ENCODE measurements around the gene HEPACAM.

Gene HEPACAM

DNA sequence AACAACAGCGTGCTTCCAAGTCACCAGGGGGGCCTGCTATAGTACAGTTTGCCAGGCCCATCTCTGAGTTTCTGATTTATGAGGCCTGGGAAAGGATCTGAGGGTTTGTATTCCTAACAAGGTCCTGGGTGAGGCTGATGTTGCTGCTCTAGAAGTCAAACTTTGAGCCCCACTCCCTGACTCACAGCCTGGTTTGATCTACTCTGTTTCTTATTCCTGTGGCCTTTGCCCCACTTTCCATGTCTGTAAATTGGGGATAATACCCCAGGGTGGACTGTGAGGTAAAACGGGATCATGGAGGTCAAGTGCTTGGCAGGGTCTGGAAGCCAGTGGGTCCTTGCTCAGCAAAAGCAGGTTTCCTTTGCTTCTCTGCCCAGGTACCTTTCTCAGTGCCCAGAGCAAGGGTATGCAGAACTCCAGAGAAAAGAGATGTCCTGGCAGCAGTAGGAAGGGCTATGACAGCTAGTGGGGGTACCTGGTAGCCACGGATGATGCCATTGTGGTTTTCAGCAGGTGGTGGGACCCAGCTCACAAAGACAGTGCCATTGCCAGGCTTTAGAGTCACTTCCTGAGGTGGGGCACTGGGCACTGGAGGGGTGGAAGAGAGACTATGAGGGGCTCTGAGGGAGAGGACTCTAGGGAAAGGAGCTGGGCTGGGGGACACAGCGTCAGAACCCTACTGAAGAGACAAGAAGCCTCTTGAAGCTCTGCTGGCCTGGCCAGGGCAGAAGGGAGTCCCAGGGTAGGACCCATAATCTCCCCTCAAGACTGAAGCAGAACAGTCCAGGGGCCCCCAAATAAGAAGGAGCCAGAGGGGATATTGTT, 41.0 kb downstream of the HEPACAM start:
- H3K27ac Mint-ChIP-seq (ENCODE audit: low read depth) = no peak overlapping the region
- no peak for ATAC-seq (replicated peaks; ENCODE audit: extremely low read depth, poor library complexity, severe bottlenecking)
- H3K9me3 Mint-ChIP-seq = no peaks in the 10 kb centered on the region
- no peak overlapping the region for H3K4me3 Mint-ChIP-seq
- DNase-seq (ENCODE audit: low spot score in 2 of 2) = peak in 1 of 2 donors; percentile 1
- peaks cover 21% of the 10 kb centered on the region for H3K27me3 Mint-ChIP-seq
- no peaks in the 10 kb centered on the region for H3K36me3 Mint-ChIP-seq (ENCODE audit: insufficient read depth)
- H3K4me1 Mint-ChIP-seq = no peaks in the 10 kb centered on the region

DNA sequence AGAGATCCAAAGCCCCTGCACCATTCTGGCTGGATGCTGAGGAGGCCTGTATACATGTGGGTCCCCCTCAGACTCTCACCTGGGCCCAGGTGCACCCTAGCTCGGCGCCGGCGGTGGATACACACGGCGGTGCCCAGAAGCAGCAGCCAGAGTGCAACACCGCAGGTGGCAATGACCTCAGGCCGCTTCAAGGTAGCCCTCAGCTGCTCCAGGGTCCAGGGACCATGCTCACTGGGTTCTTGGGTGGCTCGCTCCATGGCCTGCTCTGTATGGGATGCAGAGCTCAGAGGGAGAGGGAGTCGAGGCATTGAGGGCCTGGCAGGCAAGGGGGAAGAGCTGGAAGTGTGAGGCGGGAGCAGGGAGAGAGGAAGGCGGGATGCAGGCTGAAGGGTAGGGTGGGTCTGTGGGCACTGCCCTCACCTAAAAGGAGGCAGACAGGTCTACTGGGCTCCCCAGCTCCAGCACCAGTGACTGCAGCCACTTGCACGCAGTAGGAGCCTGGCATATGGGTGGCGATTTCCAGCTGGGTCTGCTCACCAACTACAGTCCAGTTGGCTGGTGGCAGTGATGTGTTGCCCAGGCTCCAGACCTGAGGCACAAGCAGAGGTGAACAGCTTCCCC, 42.0 kb downstream of the HEPACAM start:
- no peaks in the 10 kb centered on the region for H3K4me1 Mint-ChIP-seq
- ATAC-seq (replicated peaks; ENCODE audit: extremely low read depth, poor library complexity, severe bottlenecking) (no peak), DNase-seq (ENCODE audit: low spot score in 2 of 2) (peak in 1 of 2 donors; percentile 6)
- H3K27me3 Mint-ChIP-seq = peaks cover 21% of the 10 kb centered on the region
- no peaks in the 10 kb centered on the region for H3K36me3 Mint-ChIP-seq (ENCODE audit: insufficient read depth)
- no peak overlapping the region for H3K27ac Mint-ChIP-seq (ENCODE audit: low read depth)
- no peak overlapping the region for H3K4me3 Mint-ChIP-seq
- no peaks in the 10 kb centered on the region for H3K9me3 Mint-ChIP-seq

DNA sequence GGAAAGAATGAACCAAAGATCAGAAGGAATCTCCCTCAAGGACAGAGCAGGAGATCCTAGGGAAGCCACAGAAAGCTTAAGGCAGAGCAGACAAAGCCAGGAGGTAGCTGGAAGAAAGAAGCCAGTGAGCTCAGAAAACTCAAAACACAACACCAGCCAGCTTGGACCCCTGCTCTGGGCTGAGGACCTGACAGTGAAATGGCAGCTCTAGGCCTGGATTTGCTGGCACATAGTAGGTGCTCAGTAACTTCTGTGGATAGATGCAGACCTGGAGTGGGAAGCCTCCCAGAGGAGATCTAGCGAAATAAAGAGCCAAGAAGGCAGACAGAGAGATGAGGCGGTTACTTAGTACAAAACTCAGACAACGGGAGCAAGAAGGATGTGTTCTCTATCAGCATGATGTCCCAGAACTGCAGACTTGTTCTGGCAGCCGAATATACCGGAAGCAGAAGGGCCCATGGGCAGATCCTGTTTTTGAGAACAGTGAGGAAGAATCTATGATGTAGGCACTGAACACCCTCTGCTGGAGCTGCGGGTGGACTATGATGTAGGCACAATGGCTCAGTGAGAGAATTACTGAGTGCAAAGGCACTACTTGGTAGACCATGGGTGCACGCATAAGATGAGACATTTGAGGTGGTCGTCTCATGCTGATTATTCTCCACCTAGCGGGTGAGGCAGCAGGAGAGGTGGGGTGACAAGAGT, 42.9 kb downstream of the HEPACAM start:
- Mint-ChIP-seq H3K9me3 (no peaks in the 10 kb centered on the region), H3K4me1 (no peaks in the 10 kb centered on the region), H3K27me3 (peaks cover 22% of the 10 kb centered on the region), H3K4me3 (no peak overlapping the region), H3K36me3 (ENCODE audit: insufficient read depth) (no peaks in the 10 kb centered on the region), H3K27ac (ENCODE audit: low read depth) (no peak overlapping the region)
- peak in 1 of 2 donors; percentile 3 for DNase-seq (ENCODE audit: low spot score in 2 of 2)
- ATAC-seq (replicated peaks; ENCODE audit: extremely low read depth, poor library complexity, severe bottlenecking) = no peak

DNA sequence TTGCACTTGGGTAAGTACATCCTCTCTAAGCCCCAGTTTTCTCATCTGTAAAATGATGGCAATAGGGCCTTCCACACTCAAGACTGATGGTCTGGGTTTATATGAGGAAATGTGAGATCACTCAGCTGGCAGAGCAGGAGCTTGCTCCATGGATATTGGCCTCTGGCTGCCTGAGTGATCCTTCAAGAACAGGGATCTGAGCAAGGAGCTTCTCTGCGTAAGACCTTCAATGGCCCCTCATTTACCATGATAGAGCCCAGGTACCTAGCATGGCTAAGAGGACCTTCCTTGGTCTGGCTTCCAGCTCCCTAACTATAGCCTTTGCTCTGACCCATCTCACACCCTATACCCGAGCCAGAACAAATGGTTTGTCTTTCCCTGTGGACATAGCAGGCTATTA, 43.7 kb downstream of the HEPACAM start:
- no peaks in the 10 kb centered on the region for H3K36me3 Mint-ChIP-seq (ENCODE audit: insufficient read depth)
- ATAC-seq (replicated peaks; ENCODE audit: extremely low read depth, poor library complexity, severe bottlenecking) = no peak
- no peaks in the 10 kb centered on the region for H3K9me3 Mint-ChIP-seq
- no peaks in the 10 kb centered on the region for H3K4me1 Mint-ChIP-seq
- H3K27me3 Mint-ChIP-seq = peaks cover 26% of the 10 kb centered on the region
- no peak overlapping the region for H3K4me3 Mint-ChIP-seq
- no peak overlapping the region for H3K27ac Mint-ChIP-seq (ENCODE audit: low read depth)
- no peak for DNase-seq (ENCODE audit: low spot score in 2 of 2)

DNA sequence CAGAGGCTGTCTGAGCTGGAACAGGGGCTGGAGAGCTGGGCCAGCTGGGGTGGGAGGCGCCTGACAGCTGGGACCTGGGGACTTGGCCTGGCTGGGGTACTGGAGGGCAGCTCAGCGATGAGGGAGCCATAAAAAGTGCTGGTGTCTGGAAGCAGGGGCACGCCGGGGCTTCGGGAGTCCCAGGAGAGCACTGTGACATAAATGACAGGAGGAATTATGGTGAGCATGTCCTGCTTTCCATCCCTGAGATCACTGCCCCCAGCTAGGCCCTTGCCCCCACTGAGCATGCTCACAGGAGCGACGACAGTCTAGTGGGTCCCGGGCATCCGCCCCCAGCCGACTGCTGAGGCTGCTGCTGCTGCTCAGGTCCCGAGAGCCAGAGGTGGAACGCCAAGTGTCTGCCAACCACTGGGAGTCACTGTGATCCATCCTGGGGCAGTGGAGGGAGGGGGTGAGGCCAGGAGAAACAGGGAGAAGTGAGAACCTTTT, 44.4 kb downstream of the HEPACAM start:
- no peaks in the 10 kb centered on the region for H3K4me1 Mint-ChIP-seq
- ATAC-seq (replicated peaks; ENCODE audit: extremely low read depth, poor library complexity, severe bottlenecking) (no peak), DNase-seq (ENCODE audit: low spot score in 2 of 2) (no peak)
- peaks cover 33% of the 10 kb centered on the region for H3K27me3 Mint-ChIP-seq
- no peaks in the 10 kb centered on the region for H3K36me3 Mint-ChIP-seq (ENCODE audit: insufficient read depth)
- H3K9me3 Mint-ChIP-seq = no peaks in the 10 kb centered on the region
- H3K27ac Mint-ChIP-seq (ENCODE audit: low read depth) = no peak overlapping the region
- no peak overlapping the region for H3K4me3 Mint-ChIP-seq

DNA sequence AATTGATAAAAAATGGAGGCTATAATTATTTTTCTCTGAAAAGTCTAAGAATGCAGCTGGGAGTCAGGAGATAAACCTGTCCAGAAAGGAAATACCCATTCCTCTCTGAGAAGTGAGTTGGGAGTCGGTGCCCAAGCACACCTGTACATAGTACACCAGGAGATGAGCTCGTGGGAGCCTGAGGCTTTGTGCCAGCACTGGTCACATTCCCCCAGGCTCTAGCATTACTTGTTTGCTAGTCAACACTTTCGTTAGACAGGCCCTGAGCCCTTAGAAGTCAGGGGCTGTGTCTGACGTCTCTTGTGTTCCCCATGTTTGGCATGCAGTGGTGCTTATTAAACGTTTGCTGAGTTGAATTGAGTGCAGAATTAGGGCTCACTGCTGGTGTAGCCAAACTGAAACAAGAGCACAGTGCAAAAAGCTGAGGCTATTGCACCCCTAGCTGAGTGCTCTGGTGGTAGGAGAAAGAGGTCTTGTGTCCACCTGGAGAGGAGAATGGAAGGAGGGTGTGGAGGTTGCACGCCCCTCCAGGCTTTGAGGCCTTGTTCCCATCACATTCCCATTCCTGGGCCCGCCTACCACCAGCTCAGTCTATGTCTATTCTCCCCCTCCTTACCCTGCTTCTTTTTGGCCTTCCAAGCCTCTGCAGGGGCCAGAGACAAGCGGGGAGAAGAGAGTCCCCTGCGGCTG, 45.0 kb downstream of the HEPACAM start:
- no peak for DNase-seq (ENCODE audit: low spot score in 2 of 2)
- peaks cover 39% of the 10 kb centered on the region for H3K27me3 Mint-ChIP-seq
- ATAC-seq (replicated peaks; ENCODE audit: extremely low read depth, poor library complexity, severe bottlenecking) = no peak
- H3K4me1 Mint-ChIP-seq = no peaks in the 10 kb centered on the region
- H3K4me3 Mint-ChIP-seq = no peak overlapping the region
- H3K9me3 Mint-ChIP-seq = no peaks in the 10 kb centered on the region
- H3K36me3 Mint-ChIP-seq (ENCODE audit: insufficient read depth) = no peaks in the 10 kb centered on the region
- H3K27ac Mint-ChIP-seq (ENCODE audit: low read depth) = no peak overlapping the region

DNA sequence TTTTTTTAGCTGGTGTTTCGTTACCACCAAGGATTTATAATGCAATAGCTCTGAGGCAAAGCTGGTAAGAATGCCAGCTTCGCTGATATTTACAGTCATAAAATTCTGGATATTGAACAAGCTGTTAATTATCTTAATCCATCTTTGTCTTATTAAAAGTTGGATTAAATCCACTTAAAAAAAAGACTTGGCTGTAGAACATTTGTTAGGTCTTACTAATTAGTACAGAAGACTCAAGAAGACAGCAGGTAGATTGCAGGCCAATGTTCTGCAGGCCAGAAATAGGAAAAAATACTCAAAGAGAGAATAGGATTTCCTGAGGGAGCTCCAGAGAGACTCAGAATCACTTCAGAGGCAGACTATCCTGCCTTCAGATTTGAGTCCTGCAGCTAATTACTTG, 45.7 kb downstream of the HEPACAM start:
- Mint-ChIP-seq H3K27me3 (peaks cover 46% of the 10 kb centered on the region), H3K4me3 (no peak overlapping the region), H3K9me3 (no peaks in the 10 kb centered on the region), H3K4me1 (no peaks in the 10 kb centered on the region), H3K36me3 (ENCODE audit: insufficient read depth) (peaks cover 3% of the 10 kb centered on the region), H3K27ac (ENCODE audit: low read depth) (no peak overlapping the region)
- ATAC-seq (replicated peaks; ENCODE audit: extremely low read depth, poor library complexity, severe bottlenecking) (no peak), DNase-seq (ENCODE audit: low spot score in 2 of 2) (no peak)

DNA sequence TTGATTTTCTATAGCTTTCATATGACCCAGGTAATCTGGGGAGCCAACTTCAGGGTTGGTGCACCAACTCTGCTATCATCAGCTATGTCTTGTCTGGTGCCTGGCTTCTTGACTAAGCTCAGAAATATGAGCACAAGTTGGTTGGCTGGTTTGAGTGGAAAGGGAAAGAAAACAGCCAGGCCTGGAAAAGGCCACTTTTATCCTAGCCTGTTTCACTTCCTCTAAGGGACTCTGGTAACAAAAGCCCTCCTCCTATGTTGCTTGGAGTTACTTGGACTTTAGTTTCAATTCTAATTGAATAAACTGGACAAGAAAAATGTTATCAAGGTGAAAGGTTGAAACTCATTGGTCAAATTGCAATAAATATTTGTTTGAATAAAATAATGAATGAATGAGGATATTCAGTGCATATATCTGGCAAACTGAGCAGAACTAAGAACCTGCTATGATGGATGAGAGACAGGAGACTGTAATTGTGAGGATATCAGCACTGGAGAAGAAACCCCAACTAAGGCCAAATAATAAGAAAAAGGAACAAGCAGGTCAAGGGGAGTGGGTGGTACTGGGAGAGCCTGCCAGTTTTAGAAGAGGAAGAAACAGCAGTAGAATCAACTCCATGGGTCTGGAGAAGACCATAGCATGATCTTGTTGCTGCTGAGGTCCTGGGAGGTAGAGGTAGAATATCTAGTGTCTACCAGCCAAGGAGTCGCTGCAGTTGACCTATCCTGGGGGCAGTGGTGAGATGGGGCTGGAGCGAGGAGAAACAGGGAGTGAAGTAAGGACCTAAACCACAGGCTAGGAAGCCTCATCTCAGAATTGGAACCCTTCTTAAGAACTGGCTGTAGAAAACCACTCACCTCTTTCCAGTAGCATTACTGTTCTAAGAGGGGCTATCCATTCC, 46.4 kb downstream of the HEPACAM start:
- no peak overlapping the region for H3K27ac Mint-ChIP-seq (ENCODE audit: low read depth)
- no peaks in the 10 kb centered on the region for H3K4me1 Mint-ChIP-seq
- ATAC-seq (replicated peaks; ENCODE audit: extremely low read depth, poor library complexity, severe bottlenecking) (no peak), DNase-seq (ENCODE audit: low spot score in 2 of 2) (no peak)
- H3K4me3 Mint-ChIP-seq = no peak overlapping the region
- H3K36me3 Mint-ChIP-seq (ENCODE audit: insufficient read depth) = peaks cover 3% of the 10 kb centered on the region
- H3K9me3 Mint-ChIP-seq = no peaks in the 10 kb centered on the region
- H3K27me3 Mint-ChIP-seq = peaks cover 53% of the 10 kb centered on the region

DNA sequence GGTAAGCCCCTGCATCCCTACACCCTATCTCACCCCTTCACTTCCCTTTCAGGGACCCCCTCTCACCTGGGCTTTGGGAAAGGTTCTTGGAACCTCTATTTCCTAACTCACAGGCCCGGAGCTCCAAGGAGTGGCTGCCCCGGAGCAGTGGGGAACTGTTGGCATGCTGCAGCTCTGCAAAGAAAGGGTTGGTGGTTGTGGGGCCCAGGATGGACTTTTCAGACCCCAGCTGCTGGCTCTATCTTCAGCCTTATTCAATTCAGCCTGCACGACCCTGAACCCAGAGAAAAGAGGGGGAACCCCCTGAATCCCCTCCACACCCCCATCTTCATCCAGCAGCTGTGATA, 48.2 kb downstream of the HEPACAM start:
- Mint-ChIP-seq H3K4me1 (no peaks in the 10 kb centered on the region), H3K27me3 (peaks cover 49% of the 10 kb centered on the region), H3K27ac (ENCODE audit: low read depth) (no peak overlapping the region), H3K4me3 (no peak overlapping the region), H3K36me3 (ENCODE audit: insufficient read depth) (peaks cover 3% of the 10 kb centered on the region), H3K9me3 (no peaks in the 10 kb centered on the region)
- DNase-seq (ENCODE audit: low spot score in 2 of 2) (no peak), ATAC-seq (replicated peaks; ENCODE audit: extremely low read depth, poor library complexity, severe bottlenecking) (no peak)

DNA sequence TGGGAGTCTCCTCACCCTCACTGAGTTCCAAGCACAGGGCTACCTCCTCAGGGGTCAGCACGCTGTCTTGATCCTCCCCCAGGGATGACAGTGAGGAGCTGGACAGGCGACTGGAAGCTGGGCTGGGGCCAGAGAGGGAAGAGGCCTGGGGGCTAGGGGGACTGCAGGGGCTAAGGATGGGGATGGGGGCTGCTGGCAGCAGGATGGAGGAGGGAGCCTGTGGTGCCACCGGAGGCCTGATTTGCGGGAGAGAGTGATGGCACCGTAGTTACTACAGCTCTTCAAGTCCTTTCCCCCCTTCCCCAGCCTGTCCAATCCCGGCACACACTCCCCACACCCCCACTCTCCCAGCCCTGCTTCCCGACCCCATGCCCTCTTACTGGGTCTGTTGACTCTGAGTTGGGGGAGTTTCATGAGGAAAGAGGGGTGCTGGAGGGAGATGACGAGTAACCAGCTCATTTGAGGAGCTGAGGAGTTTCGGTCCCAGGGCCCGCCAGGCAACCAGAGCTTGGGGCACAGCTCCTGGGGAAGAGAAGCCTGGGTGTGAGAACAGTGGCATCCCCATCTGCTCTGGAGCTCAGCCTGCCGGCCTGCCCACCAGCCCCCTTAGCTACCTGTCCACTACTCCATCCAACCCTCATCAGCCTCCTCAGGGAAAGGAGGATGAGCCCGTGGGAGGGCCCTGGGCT, 48.7 kb downstream of the HEPACAM start:
- Mint-ChIP-seq H3K27me3 (peaks cover 46% of the 10 kb centered on the region), H3K4me1 (no peaks in the 10 kb centered on the region), H3K4me3 (no peak overlapping the region), H3K27ac (ENCODE audit: low read depth) (no peak overlapping the region), H3K9me3 (no peaks in the 10 kb centered on the region), H3K36me3 (ENCODE audit: insufficient read depth) (peaks cover 3% of the 10 kb centered on the region)
- ATAC-seq (replicated peaks; ENCODE audit: extremely low read depth, poor library complexity, severe bottlenecking) (no peak), DNase-seq (ENCODE audit: low spot score in 2 of 2) (no peak)

DNA sequence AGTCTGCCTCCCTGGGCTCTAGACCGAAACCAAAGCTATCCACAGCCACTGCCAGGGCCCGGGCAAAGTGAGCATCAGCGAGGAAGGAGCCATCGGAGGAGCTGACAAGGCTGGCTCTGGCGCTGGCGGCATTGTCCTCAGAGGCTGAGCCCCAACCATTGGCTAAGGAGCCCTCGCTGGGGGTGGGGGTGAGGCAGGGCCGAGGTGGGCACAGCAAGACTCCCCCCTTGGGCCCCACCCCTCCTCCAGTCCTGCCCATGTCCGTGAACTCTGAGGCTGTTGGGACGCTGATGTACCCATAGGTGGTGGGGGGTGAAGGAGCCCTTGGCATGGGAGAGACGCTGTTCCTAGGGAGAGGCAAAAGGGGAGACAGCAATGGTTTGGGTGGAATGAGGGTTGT, 49.4 kb downstream of the HEPACAM start:
- DNase-seq (ENCODE audit: low spot score in 2 of 2) (no peak), ATAC-seq (replicated peaks; ENCODE audit: extremely low read depth, poor library complexity, severe bottlenecking) (no peak)
- Mint-ChIP-seq H3K4me3 (no peak overlapping the region), H3K4me1 (no peaks in the 10 kb centered on the region), H3K27me3 (peaks cover 46% of the 10 kb centered on the region), H3K27ac (ENCODE audit: low read depth) (no peak overlapping the region), H3K36me3 (ENCODE audit: insufficient read depth) (peaks cover 3% of the 10 kb centered on the region), H3K9me3 (no peaks in the 10 kb centered on the region)

Data from central memory CD8-positive, alpha-beta T cell (primary cell).